HEK293 (cell line): Measurements from ENCODE around the gene UBTD1.
A peak's percentile ranks its signal among the peaks of the same experiment; 100 is the strongest.
"Not testable (repeated sequence)": the region's sequence is repeated elsewhere in the genome, so short reads cannot be mapped to it uniquely, and the experiment has no call there.

Experiments
- CTCF ChIA-PET: fragments of 350-600 bp; formaldehyde crosslinking; extraction: SDS; loops from one replicate; lab custom pipeline; 2021; ENCODE audit warnings: antibody characterized with exemption; lab: Yijun Ruan, JAX
- POLR2A ChIA-PET: fragments of 300-600 bp; formaldehyde crosslinking; extraction: SDS; loops from one replicate; lab custom pipeline; 2020; ENCODE audit warnings: antibody characterized with exemption, inconsistent platforms; lab: Yijun Ruan, JAX
- H3K27ac ChIP-seq: fragments of 200-500 bp; sonication (Bioruptor generic); 2 replicates; pipeline ENCODE4 v1.5.1; 2014; ENCODE audit warnings: low read depth, low read length, control low read depth, inconsistent platforms; ENCODE audit errors: extremely low read depth
- H3K36me3 ChIP-seq, 2 experiments: fragments of 200-500 bp in 1 of 2; sonication (Bioruptor generic) in 1 of 2; 1 replicate in 1 of 2; 2 replicates in 1 of 2; pipeline ENCODE4 v1.5.1; 2014 to 2017; ENCODE audit warnings: inconsistent platforms in 2 of 2, low read length in 2 of 2; ENCODE audit not compliant: control insufficient read depth in 2 of 2, insufficient read depth in 1 of 2
- H3K4me1 ChIP-seq: fragments of 200-500 bp; sonication (Bioruptor generic); 2 replicates; pipeline ENCODE4 v1.5.1; 2014; ENCODE audit warnings: mild to moderate bottlenecking, low read length, inconsistent platforms; ENCODE audit not compliant: control insufficient read depth, insufficient read depth
- H3K4me3 ChIP-seq: 2 replicates; pipeline ENCODE4 v1.5.1; 2011; ENCODE audit warnings: low read depth, mild to moderate bottlenecking, control low read depth, low read length, moderate library complexity
- H3K9me3 ChIP-seq: fragments of 200-500 bp; sonication (Bioruptor generic); 2 replicates; pipeline ENCODE4 v1.5.1; 2014; ENCODE audit warnings: low read depth, low read length, inconsistent platforms; ENCODE audit not compliant: control insufficient read depth, insufficient read depth
- EGR2 ChIP-seq: fragments of 450-650 bp; formaldehyde crosslinking; IDR thresholded peaks from 2 replicates; pipeline ENCODE4 v1.5.1; 2016; ENCODE audit warnings: low read depth, missing biosample characterization, missing genetic modification characterization
- PRDM1 ChIP-seq: fragments of 450-650 bp; formaldehyde crosslinking; IDR thresholded peaks from 2 replicates; pipeline ENCODE4; 2016; ENCODE audit warnings: missing biosample characterization, missing genetic modification characterization
- SP2 ChIP-seq: fragments of 450-650 bp; formaldehyde crosslinking; IDR thresholded peaks from 2 replicates; pipeline ENCODE4 v1.5.1; 2016; ENCODE audit warnings: missing biosample characterization, missing genetic modification characterization
- ZNF324 ChIP-seq: fragments of 450-650 bp; formaldehyde crosslinking; IDR thresholded peaks from 2 replicates; pipeline ENCODE4 v1.5.1; 2016; ENCODE audit warnings: missing biosample characterization, missing genetic modification characterization
- ZNF677 ChIP-seq: fragments of 450-650 bp; IDR thresholded peaks from 2 replicates; pipeline ENCODE4 v1.5.0; 2018; ENCODE audit warnings: missing biosample characterization, mild to moderate bottlenecking, missing genetic modification characterization, moderate library complexity
- TF ChIP-seq, protein P1 (sequence below): fragments of 450-650 bp; formaldehyde crosslinking; IDR thresholded peaks from 2 replicates; pipeline ENCODE4 v1.5.1; 2016; ENCODE audit warnings: missing biosample characterization, missing genetic modification characterization, borderline replicate concordance

The UBTD1 gene

DNA sequence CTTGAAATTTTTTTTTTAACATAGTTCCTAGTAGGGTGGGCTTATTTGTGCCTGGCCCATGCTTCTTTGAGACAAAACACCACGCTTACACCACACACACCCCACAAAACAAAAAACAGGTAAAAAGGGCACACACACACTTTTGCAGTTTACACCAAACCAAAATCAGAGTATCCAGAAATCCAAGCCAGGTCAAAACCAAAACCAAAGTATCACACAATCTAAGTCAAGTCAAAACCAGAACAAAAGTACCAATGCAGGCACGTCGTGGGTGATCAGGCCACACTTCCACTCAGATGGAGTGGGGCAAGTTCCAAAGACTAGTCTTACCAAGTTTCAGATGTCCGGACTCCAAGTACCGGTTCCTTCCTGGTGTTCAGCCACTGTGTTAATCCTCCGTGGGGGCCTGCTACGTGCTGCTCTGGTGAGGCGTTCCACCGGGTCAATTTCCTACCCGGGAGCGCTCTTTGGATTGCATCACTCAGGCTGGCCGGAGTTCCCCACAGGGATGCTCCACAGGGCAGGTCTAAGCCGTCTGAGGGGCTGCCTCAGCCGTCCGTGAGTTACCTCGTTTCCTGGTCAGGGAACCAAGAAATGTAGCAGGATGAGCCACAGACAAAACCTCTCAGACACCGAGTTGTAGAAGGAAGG lies 62.1 kb downstream of the UBTD1 start:
- CTCF ChIA-PET, H3K4me3 ChIP-seq, H3K36me3 ChIP-seq: not testable (repeated sequence)

DNA sequence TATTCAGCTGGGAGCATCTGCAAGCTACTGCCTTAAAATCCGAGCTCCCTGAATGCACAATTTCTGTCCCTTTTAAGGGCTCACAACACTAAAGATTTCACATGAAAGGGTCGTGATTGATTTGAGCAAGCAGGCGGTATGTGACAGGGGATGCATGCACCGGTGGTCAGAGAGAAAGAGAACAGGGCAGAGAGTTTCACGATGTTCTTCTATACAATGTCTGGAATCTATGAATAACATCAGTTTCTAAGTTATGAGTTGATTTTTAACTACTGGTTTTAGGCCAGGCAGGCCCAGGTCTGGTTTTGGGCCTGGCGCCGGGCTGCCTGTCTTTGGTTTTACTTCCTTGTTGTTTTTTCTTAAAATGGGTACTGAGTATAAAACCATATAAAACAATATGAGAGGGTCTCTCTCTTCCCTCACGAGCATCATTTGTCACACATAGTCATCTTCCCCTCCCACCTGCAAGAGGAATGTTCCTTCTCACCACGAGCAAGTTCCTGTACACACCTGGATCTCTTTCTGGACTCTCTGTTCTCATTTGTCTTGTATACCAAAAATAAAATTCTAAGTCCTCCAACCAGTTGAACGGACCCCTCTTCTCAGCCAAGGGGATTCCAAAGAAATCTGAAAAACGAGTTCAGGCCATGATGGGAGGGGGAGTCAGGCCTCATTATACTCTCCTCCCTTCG lies 62.8 kb downstream of the UBTD1 start:
- H3K27ac ChIP-seq, H3K36me3 ChIP-seq, H3K4me1 ChIP-seq, CTCF ChIA-PET, H3K9me3 ChIP-seq, POLR2A ChIA-PET, H3K4me3 ChIP-seq: not testable (repeated sequence)

More for the DNA sequence above, 62.1 kb downstream of the UBTD1 start:
- H3K4me1 ChIP-seq, H3K9me3 ChIP-seq, POLR2A ChIA-PET, H3K27ac ChIP-seq: not testable (repeated sequence)
- TF ChIP-seq ZNF677 (tag by site-specific recombination), result 0 out of 2 replicates have a peak, but pooled peaks have one; percentile 26

DNA sequence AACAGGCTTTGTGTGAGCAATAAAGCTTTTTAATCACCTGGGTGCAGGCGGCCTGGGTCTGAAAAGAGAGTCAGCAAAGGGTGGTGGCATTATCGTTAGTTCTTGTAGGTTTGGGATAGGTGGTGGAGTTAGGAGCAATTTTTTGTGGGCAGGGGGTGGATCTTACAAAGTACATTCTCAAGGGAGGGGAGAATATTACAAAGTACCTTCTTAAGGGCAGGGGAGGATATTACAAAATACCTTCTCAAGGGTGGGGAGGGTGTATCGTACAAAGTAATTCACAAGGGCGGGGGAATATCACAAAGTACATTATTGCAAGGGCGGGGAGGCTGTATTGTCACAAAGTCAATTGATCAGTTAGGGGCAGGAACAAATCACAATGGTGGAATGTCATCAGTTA lies 63.6 kb downstream of the UBTD1 start:
- H3K27ac ChIP-seq, H3K4me3 ChIP-seq, CTCF ChIA-PET, POLR2A ChIA-PET, H3K9me3 ChIP-seq, H3K4me1 ChIP-seq, H3K36me3 ChIP-seq: not testable (repeated sequence)

DNA sequence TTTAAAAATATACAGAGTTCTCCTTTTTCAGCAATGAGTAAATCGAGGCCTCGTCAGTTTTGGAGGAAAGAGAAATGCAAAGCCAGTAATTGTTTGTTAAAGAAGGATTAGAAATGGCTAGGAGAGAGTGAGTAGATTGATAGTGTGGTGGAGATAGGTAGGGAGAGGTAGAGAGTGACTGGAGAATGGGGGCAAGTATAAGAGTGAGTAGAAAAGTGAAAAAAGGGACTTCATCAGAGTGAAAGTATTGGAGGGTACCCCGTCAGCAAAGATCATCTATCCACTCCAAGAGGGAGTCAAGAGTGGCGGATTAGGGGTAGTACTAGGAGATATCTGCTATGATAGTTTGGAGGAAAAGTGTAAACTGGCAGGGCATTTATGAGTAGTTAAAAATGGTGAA lies 64.6 kb downstream of the UBTD1 start:
- ChIA-PET CTCF (interaction anchor here (2.1 kb wide), 1 partner anchor 10 kb away, joined by 7 read pairs; no protein-coding TSS in a partner anchor), POLR2A (no interaction called here)
- no peak overlapping the region for H3K27ac ChIP-seq
- no peaks in the 10 kb centered on the region for H3K9me3 ChIP-seq
- no peaks in the 10 kb centered on the region; a peak in 1 of 3 replicates for H3K36me3 ChIP-seq
- 0 out of 2 replicates have a peak, but pooled peaks cover 2% of the 10 kb centered on the region for H3K4me1 ChIP-seq
- TF ChIP-seq PRDM1 (peak; percentile 97), ZNF324 (tag by site-specific recombination) (no peak), SP2 (no peak)
- no peak overlapping the region for H3K4me3 ChIP-seq

DNA sequence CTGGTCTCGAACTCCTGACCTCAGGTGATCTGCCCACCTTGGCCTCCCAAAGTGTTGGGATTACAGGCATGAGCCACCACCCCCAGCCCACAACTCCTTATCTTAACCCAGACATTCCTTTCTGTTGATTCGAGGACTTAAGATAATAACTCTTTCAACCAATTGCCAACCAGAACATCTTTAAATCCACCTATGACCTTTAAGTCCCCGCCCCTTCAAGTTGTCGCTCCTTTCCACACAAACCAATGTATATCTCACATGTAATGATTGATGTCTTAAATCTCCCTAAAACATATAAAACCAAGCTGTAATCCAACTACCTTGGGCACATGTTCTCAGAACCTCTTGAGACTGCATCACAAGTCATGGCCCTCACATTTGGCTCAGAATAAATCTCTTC lies 66.1 kb downstream of the UBTD1 start:
- CTCF ChIA-PET, result interaction anchor here (0.8 to 2.1 kb wide), 2 partner anchors 11 to 14 kb away, joined by 3 to 7 read pairs; no protein-coding TSS in a partner anchor
- 0 out of 2 replicates have a peak, but pooled peaks cover 2% of the 10 kb centered on the region for H3K4me1 ChIP-seq

More for the DNA sequence above, 66.1 kb downstream of the UBTD1 start:
- POLR2A ChIA-PET, result no interaction called here
- TF ChIP-seq, protein P1, sequence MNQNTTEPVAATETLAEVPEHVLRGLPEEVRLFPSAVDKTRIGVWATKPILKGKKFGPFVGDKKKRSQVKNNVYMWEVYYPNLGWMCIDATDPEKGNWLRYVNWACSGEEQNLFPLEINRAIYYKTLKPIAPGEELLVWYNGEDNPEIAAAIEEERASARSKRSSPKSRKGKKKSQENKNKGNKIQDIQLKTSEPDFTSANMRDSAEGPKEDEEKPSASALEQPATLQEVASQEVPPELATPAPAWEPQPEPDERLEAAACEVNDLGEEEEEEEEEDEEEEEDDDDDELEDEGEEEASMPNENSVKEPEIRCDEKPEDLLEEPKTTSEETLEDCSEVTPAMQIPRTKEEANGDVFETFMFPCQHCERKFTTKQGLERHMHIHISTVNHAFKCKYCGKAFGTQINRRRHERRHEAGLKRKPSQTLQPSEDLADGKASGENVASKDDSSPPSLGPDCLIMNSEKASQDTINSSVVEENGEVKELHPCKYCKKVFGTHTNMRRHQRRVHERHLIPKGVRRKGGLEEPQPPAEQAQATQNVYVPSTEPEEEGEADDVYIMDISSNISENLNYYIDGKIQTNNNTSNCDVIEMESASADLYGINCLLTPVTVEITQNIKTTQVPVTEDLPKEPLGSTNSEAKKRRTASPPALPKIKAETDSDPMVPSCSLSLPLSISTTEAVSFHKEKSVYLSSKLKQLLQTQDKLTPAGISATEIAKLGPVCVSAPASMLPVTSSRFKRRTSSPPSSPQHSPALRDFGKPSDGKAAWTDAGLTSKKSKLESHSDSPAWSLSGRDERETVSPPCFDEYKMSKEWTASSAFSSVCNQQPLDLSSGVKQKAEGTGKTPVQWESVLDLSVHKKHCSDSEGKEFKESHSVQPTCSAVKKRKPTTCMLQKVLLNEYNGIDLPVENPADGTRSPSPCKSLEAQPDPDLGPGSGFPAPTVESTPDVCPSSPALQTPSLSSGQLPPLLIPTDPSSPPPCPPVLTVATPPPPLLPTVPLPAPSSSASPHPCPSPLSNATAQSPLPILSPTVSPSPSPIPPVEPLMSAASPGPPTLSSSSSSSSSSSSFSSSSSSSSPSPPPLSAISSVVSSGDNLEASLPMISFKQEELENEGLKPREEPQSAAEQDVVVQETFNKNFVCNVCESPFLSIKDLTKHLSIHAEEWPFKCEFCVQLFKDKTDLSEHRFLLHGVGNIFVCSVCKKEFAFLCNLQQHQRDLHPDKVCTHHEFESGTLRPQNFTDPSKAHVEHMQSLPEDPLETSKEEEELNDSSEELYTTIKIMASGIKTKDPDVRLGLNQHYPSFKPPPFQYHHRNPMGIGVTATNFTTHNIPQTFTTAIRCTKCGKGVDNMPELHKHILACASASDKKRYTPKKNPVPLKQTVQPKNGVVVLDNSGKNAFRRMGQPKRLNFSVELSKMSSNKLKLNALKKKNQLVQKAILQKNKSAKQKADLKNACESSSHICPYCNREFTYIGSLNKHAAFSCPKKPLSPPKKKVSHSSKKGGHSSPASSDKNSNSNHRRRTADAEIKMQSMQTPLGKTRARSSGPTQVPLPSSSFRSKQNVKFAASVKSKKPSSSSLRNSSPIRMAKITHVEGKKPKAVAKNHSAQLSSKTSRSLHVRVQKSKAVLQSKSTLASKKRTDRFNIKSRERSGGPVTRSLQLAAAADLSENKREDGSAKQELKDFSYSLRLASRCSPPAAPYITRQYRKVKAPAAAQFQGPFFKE (tag by site-specific recombination), result no peak
- TF ChIP-seq EGR2 (tag by site-specific recombination) (0 out of 2 replicates have a peak, but pooled peaks have one; percentile 6), SP2 (peak; percentile 32; the same call in 1 of the 2 replicates)
- Histone ChIP-seq H3K36me3 (peaks cover 0 to 6% of the 10 kb centered on the region in 2 experiments; a peak in 2 of 3 replicates), H3K4me3 (no peak overlapping the region), H3K27ac (no peak overlapping the region), H3K9me3 (no peaks in the 10 kb centered on the region)
